ENCODE measurements around the gene SPOUT1. TPM values are rescaled to one million over a fixed set of nuclear protein-coding genes. Genes with fewer than 3 reads are reported as not detected.

The SPOUT1 gene
- total and polyA plus RNA-seq, 2 donors (not counting 1 experiment from before 2014, with no cell fraction given): 7.4 to 9.0 TPM

- no peak overlapping the region for H3K9ac ChIP-seq (ENCODE audit: insufficient read depth, low read length)
- no peak for DNase-seq (ENCODE audit: low read depth in 2 of 2)
- H3K79me2 ChIP-seq (ENCODE audit: control insufficient read depth, insufficient read depth, low read length): peaks cover 7% of the 10 kb centered on the region
These were observed 4.7 kb downstream of the SPOUT1 start for GRCh38 chr9:128824911-128825310.

DNA sequence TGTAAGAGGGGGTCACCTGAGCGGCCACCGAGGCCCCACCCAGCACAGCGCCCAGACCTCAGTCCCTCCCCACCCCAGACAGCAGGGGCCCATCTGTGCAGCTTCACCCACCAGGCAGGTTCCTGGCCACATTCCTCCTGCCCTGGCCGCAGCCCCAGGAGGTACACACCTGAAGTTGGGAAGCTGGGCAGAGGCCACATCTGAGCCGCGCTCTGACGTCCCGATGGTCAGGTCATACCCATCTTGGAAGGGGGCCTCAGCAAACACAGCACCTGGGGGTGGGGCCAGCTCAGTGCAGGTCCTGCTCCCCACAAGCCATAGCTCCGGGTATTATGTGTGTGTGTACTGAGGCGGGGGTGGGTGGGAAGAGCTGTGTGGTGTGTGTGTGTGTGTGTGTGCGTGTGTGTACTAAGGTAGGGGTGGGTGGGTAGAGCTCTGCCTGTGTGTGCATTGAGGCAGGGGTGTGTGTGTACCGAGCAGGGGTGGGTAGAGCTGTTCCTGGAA, 5.6 kb downstream of the SPOUT1 start:
- Histone ChIP-seq H3K79me2 (ENCODE audit: control insufficient read depth, insufficient read depth, low read length) (peaks cover 6% of the 10 kb centered on the region), H3K9me3 (ENCODE audit: control insufficient read depth, insufficient read depth, low read depth, low read length) (no peaks in the 10 kb centered on the region), H4K20me1 (ENCODE audit: control insufficient read depth, extremely low read depth, insufficient read depth, low read length) (no peaks in the 10 kb centered on the region), H2AFZ (ENCODE audit: low read length) (no peak overlapping the region), H3K4me1 (ENCODE audit: control insufficient read depth, extremely low read depth, insufficient read depth, low read length) (peaks cover 7% of the 10 kb centered on the region), H3K4me2 (ENCODE audit: extremely low read depth, insufficient read depth, low read length) (no peak overlapping the region), H3K27ac (ENCODE audit: insufficient read depth, low read length) (no peak overlapping the region), H3K4me3 (replicated peaks in 1 of 4; ENCODE audit: control extremely low read depth in 1 of 4, insufficient read depth in 1 of 4, low read depth in 3 of 4, low read length in 4 of 4) (no peak overlapping the region), H3K36me3 (ENCODE audit: control insufficient read depth, insufficient read depth, low read length) (peaks cover 28% of the 10 kb centered on the region), H3K9ac (ENCODE audit: insufficient read depth, low read length) (no peak overlapping the region), H3K27me3 (ENCODE audit: control insufficient read depth, insufficient read depth, low read length) (no peaks in the 10 kb centered on the region)
- TF ChIP-seq EZH2 (IDR thresholded peaks at IDR 0.05; ENCODE audit: low read length, missing control alignments) (no peak), CTCF (conservative IDR thresholded peaks at IDR 0.05 in 1 of 2, IDR thresholded peaks at IDR 0.05 in 1 of 2; ENCODE audit: low read depth in 1 of 2, low read length in 2 of 2) (no peak)
- no peak for DNase-seq (ENCODE audit: low read depth in 2 of 2)

More at GRCh38 chr9:128824911-128825310, 4.7 kb downstream of the SPOUT1 start:
- Histone ChIP-seq H3K4me3 (replicated peaks in 1 of 4; ENCODE audit: control extremely low read depth in 1 of 4, insufficient read depth in 1 of 4, low read depth in 3 of 4, low read length in 4 of 4) (no peak overlapping the region), H3K27me3 (ENCODE audit: control insufficient read depth, insufficient read depth, low read length) (no peaks in the 10 kb centered on the region), H3K9me3 (ENCODE audit: control insufficient read depth, insufficient read depth, low read depth, low read length) (no peaks in the 10 kb centered on the region), H2AFZ (ENCODE audit: low read length) (no peak overlapping the region), H3K27ac (ENCODE audit: insufficient read depth, low read length) (no peak overlapping the region), H3K4me2 (ENCODE audit: extremely low read depth, insufficient read depth, low read length) (no peak overlapping the region), H4K20me1 (ENCODE audit: control insufficient read depth, extremely low read depth, insufficient read depth, low read length) (no peaks in the 10 kb centered on the region), H3K36me3 (ENCODE audit: control insufficient read depth, insufficient read depth, low read length) (peaks cover 28% of the 10 kb centered on the region), H3K4me1 (ENCODE audit: control insufficient read depth, extremely low read depth, insufficient read depth, low read length) (peaks cover 1% of the 10 kb centered on the region)
- no peak for TF ChIP-seq EZH2 (IDR thresholded peaks at IDR 0.05; ENCODE audit: low read length, missing control alignments)
- TF ChIP-seq CTCF (conservative IDR thresholded peaks at IDR 0.05 in 1 of 2, IDR thresholded peaks at IDR 0.05 in 1 of 2; ENCODE audit: low read depth in 1 of 2, low read length in 2 of 2): no peak

GRCh38 chr9:128823362-128823902, 6.2 kb downstream of the SPOUT1 start:
- Histone ChIP-seq H4K20me1 (ENCODE audit: control insufficient read depth, extremely low read depth, insufficient read depth, low read length) (no peaks in the 10 kb centered on the region), H3K36me3 (ENCODE audit: control insufficient read depth, insufficient read depth, low read length) (peaks cover 28% of the 10 kb centered on the region), H3K79me2 (ENCODE audit: control insufficient read depth, insufficient read depth, low read length) (peaks cover 3% of the 10 kb centered on the region), H3K27ac (ENCODE audit: insufficient read depth, low read length) (no peak overlapping the region), H3K9me3 (ENCODE audit: control insufficient read depth, insufficient read depth, low read depth, low read length) (no peaks in the 10 kb centered on the region), H3K4me1 (ENCODE audit: control insufficient read depth, extremely low read depth, insufficient read depth, low read length) (peaks cover 7% of the 10 kb centered on the region), H3K27me3 (ENCODE audit: control insufficient read depth, insufficient read depth, low read length) (no peaks in the 10 kb centered on the region), H2AFZ (ENCODE audit: low read length) (no peak overlapping the region), H3K9ac (ENCODE audit: insufficient read depth, low read length) (no peak overlapping the region), H3K4me3 (replicated peaks in 1 of 4; ENCODE audit: control extremely low read depth in 1 of 4, insufficient read depth in 1 of 4, low read depth in 3 of 4, low read length in 4 of 4) (no peak overlapping the region), H3K4me2 (ENCODE audit: extremely low read depth, insufficient read depth, low read length) (no peak overlapping the region)
- no peak for DNase-seq (ENCODE audit: low read depth in 2 of 2)
- no peak for TF ChIP-seq CTCF (conservative IDR thresholded peaks at IDR 0.05 in 1 of 2, IDR thresholded peaks at IDR 0.05 in 1 of 2; ENCODE audit: low read depth in 1 of 2, low read length in 2 of 2)
- TF ChIP-seq EZH2 (IDR thresholded peaks at IDR 0.05; ENCODE audit: low read length, missing control alignments): no peak

All from fibroblast of lung (primary cell).